Measurements from ENCODE around the gene LCORL.

- no peak for TF ChIP-seq CTCF (IDR thresholded peaks at IDR 0.05; ENCODE audit: low read depth, low read length, poor library complexity, severe bottlenecking)
- no peak for TF ChIP-seq EZH2phosphoT487 (IDR thresholded peaks at IDR 0.05; ENCODE audit: borderline replicate concordance, low read length)
These were observed 215.9 kb downstream of the LCORL start for GRCh38 chr4:17805580-17806155.
